H9 (cell line): ENCODE data around the gene CMTM4. TPM values are rescaled to one million over a fixed set of nuclear protein-coding genes. Genes with fewer than 3 reads are reported as not detected.

ENCODE experiments used
- DNase-seq: peaks from one replicate; pipeline ENCODE4 v3.0.0-alpha.2; 2017
- H2AFZ ChIP-seq: one replicate; pipeline ENCODE4 v1.6.1; 2013; ENCODE audit warnings: mild to moderate bottlenecking, low read length, control low read depth, moderate library complexity
- H2AK5ac ChIP-seq: 2 replicates; pipeline ENCODE4 v1.6.1; 2013; ENCODE audit warnings: low read length, control low read depth, mixed read lengths; ENCODE audit not compliant: insufficient read length
- H2BK120ac ChIP-seq: one replicate; pipeline ENCODE4 v1.6.1; 2013; ENCODE audit warnings: low read depth, mild to moderate bottlenecking, low read length, control low read depth, inconsistent platforms; ENCODE audit not compliant: poor library complexity, severe bottlenecking
- H2BK12ac ChIP-seq: 2 replicates; pipeline ENCODE4 v1.6.1; 2013; ENCODE audit warnings: low read length, control low read depth, mixed read lengths, low read depth; ENCODE audit not compliant: insufficient read length
- H2BK15ac ChIP-seq: 2 replicates; pipeline ENCODE4 v1.6.1; 2013; ENCODE audit warnings: low read depth, low read length, control low read depth
- H2BK20ac ChIP-seq: one replicate; pipeline ENCODE4 v1.6.1; 2013; ENCODE audit warnings: low read depth, mild to moderate bottlenecking, low read length, control low read depth, inconsistent platforms; ENCODE audit not compliant: poor library complexity, severe bottlenecking
- H2BK5ac ChIP-seq: 2 replicates; pipeline ENCODE4 v1.6.1; 2013; ENCODE audit warnings: low read length, control low read depth, mixed read lengths; ENCODE audit not compliant: insufficient read length
- H3K14ac ChIP-seq: 2 replicates; pipeline ENCODE4 v1.6.1; 2013; ENCODE audit warnings: low read length, control low read depth; ENCODE audit not compliant: insufficient read depth
- H3K18ac ChIP-seq: 2 replicates; pipeline ENCODE4 v1.6.1; 2013; ENCODE audit warnings: low read depth, mild to moderate bottlenecking, mixed read lengths, low read length, control low read depth; ENCODE audit not compliant: insufficient read length
- H3K23ac ChIP-seq: 2 replicates; pipeline ENCODE4 v1.6.1; 2013; ENCODE audit warnings: low read length, control low read depth, mixed read lengths, low read depth; ENCODE audit not compliant: insufficient read length
- H3K23me2 ChIP-seq: 2 replicates; pipeline ENCODE4 v1.6.1; 2013; ENCODE audit warnings: low read depth, mild to moderate bottlenecking, mixed read lengths, low read length, control low read depth; ENCODE audit not compliant: insufficient read length, poor library complexity, severe bottlenecking
- H3K27ac ChIP-seq: 2 replicates; pipeline ENCODE4 v1.5.1; 2013; ENCODE audit warnings: low read length, control low read depth, mixed read lengths, low read depth; ENCODE audit not compliant: insufficient read length
- H3K27me3 ChIP-seq: 2 replicates; pipeline ENCODE4 v1.6.1; 2013; ENCODE audit warnings: low read length, control low read depth, inconsistent platforms; ENCODE audit not compliant: insufficient read depth
- H3K4ac ChIP-seq: 2 replicates; pipeline ENCODE4 v1.6.1; 2013; ENCODE audit warnings: low read depth, mild to moderate bottlenecking, control low read depth, inconsistent platforms, low read length, moderate library complexity
- H3K4me1 ChIP-seq: 2 replicates; pipeline ENCODE4 v1.6.1; 2013; ENCODE audit warnings: low read length, control low read depth, inconsistent platforms; ENCODE audit not compliant: insufficient read depth
- H3K4me2 ChIP-seq: 2 replicates; pipeline ENCODE4 v1.6.1; 2013; ENCODE audit warnings: low read length, control low read depth, mixed read lengths; ENCODE audit not compliant: insufficient read length, insufficient read depth
- H3K56ac ChIP-seq: 2 replicates; pipeline ENCODE4 v1.6.1; 2013; ENCODE audit warnings: low read depth, mild to moderate bottlenecking, mixed read lengths, low read length, control low read depth; ENCODE audit not compliant: insufficient read length
- H3K79me1 ChIP-seq: 2 replicates; pipeline ENCODE4 v1.6.1; 2013; ENCODE audit warnings: low read depth, mild to moderate bottlenecking, moderate library complexity, low read length, control low read depth, inconsistent platforms; ENCODE audit not compliant: insufficient read depth, poor library complexity, severe bottlenecking
- H3K79me2 ChIP-seq: 2 replicates; pipeline ENCODE4 v1.6.1; 2013; ENCODE audit warnings: low read length, control low read depth, inconsistent platforms; ENCODE audit not compliant: insufficient read depth
- H3K9ac ChIP-seq: 2 replicates; pipeline ENCODE4 v1.6.1; 2013; ENCODE audit warnings: low read length, control low read depth, mixed read lengths; ENCODE audit not compliant: insufficient read length; ENCODE audit errors: extremely low read depth
- H3K9me3 ChIP-seq: one replicate; pipeline ENCODE4 v1.6.1; 2013; ENCODE audit warnings: low read depth, low read length, inconsistent platforms; ENCODE audit not compliant: control insufficient read depth
- H3T11ph ChIP-seq: one replicate; pipeline ENCODE4 v1.6.1; 2013; ENCODE audit warnings: mild to moderate bottlenecking, low read length, control low read depth, inconsistent platforms
- H4K20me1 ChIP-seq: one replicate; pipeline ENCODE4 v1.6.1; 2013; ENCODE audit not compliant: control insufficient read depth, insufficient read length, insufficient read depth
- H4K5ac ChIP-seq: 2 replicates; pipeline ENCODE4 v1.6.1; 2013; ENCODE audit warnings: low read depth, mild to moderate bottlenecking, mixed read lengths, low read length, control low read depth; ENCODE audit not compliant: insufficient read length
- H4K8ac ChIP-seq: replicated peaks from 2 replicates; pipeline ENCODE4 v1.6.1; 2013; ENCODE audit warnings: low read length, control low read depth, mixed read lengths, low read depth; ENCODE audit not compliant: insufficient read length
- H4K91ac ChIP-seq: 2 replicates; pipeline ENCODE4 v1.6.1; 2013; ENCODE audit warnings: low read depth, mild to moderate bottlenecking, moderate library complexity, mixed read lengths, low read length, control low read depth; ENCODE audit not compliant: insufficient read length
- H3K27ac Mint-ChIP-seq, 3 experiments: 2 replicates in 2 of 3; 3 replicates in 1 of 3; pipeline ENCODE4 v1.8.0; 2020 to 2021; ENCODE audit warnings: mixed read lengths in 3 of 3, mild to moderate bottlenecking in 1 of 3, moderate library complexity in 1 of 3
- H3K27me3 Mint-ChIP-seq: 2 replicates; pipeline ENCODE4 v1.8.0; 2021; ENCODE audit warnings: low read depth, mild to moderate bottlenecking, moderate library complexity, mixed read lengths
- H3K36me3 Mint-ChIP-seq, 3 experiments: 2 replicates in 2 of 3; 3 replicates in 1 of 3; pipeline ENCODE4 v1.8.0; 2020 to 2021; ENCODE audit warnings: low read depth in 3 of 3, mixed read lengths in 3 of 3; ENCODE audit not compliant: insufficient read depth in 1 of 3
- H3K4me1 Mint-ChIP-seq, 2 experiments: 2 replicates each; pipeline ENCODE4 v1.8.0; 2020; ENCODE audit warnings: mixed read lengths in 2 of 2
- H3K4me3 Mint-ChIP-seq, 2 experiments: 2 replicates in 1 of 2; 3 replicates in 1 of 2; pipeline ENCODE4 v1.8.0; 2020 to 2021; ENCODE audit warnings: mild to moderate bottlenecking in 2 of 2, mixed read lengths in 2 of 2, moderate library complexity in 1 of 2
- H3K9me3 Mint-ChIP-seq, 2 experiments: 2 replicates in 1 of 2; 3 replicates in 1 of 2; pipeline ENCODE4 v1.8.0; 2020; ENCODE audit warnings: mild to moderate bottlenecking in 2 of 2, mixed read lengths in 2 of 2, moderate library complexity in 1 of 2
- CTCF ChIP-seq: fragments of 200-600 bp; sonication (generic); conservative IDR thresholded peaks from 3 replicates; pipeline ENCODE4 v1.8.0; 2021; ENCODE audit warnings: antibody characterized with exemption, mild to moderate bottlenecking
- WGBS: extraction: QIAGEN DNeasy Blood & Tissue Kit; methylation state at CpG from one replicate; pipeline ENCODE4 v1.1.7; 2013; ENCODE audit warnings: missing lambda C conversion rate, low lambda C conversion rate, mixed read lengths; ENCODE audit not compliant: insufficient read length; ENCODE audit errors: extremely low coverage; 5-methylcytosine and 5-hydroxymethylcytosine counted together
- total RNA-seq: library from RNA; stranded (reverse); gene quantifications from 2 replicates; pipeline ENCODE4 v1.2.1, GENCODE V29; 2021

Gene CMTM4
- total RNA-seq, 1 experiment from 2014 or later = 40.5 TPM

GRCh38 chr16:66574531-66574930 is 122.0 kb downstream of the CMTM4 start:
- H2BK12ac ChIP-seq = no peak overlapping the region
- no peak overlapping the region for H4K91ac ChIP-seq
- H3K23me2 ChIP-seq = no peaks in the 10 kb centered on the region
- H3K23ac ChIP-seq = no peak overlapping the region
- peaks cover 26% of the 10 kb centered on the region for H3K27me3 Mint-ChIP-seq
- no peak overlapping the region for H2BK120ac ChIP-seq
- no peak overlapping the region for H3K4me3 Mint-ChIP-seq
- no peak overlapping the region for H3K18ac ChIP-seq
- peaks cover 13% of the 10 kb centered on the region; the same call in 1 of the 2 replicates for H3K27me3 ChIP-seq
- no peak overlapping the region for H3K4ac ChIP-seq
- H2AK5ac ChIP-seq = no peak overlapping the region
- no peaks in the 10 kb centered on the region for H3K9me3 Mint-ChIP-seq
- H3K27ac ChIP-seq = no peak overlapping the region
- H2BK5ac ChIP-seq = no peak overlapping the region
- no peak overlapping the region for H3K56ac ChIP-seq
- H3K79me2 ChIP-seq = no peaks in the 10 kb centered on the region
- no peaks in the 10 kb centered on the region for H3K4me1 ChIP-seq
- H2BK20ac ChIP-seq = no peak overlapping the region
- no peak overlapping the region for H3T11ph ChIP-seq
- peaks cover 6 to 7% of the 10 kb centered on the region in 2 experiments for H3K4me1 Mint-ChIP-seq
- no peaks in the 10 kb centered on the region for H3K36me3 Mint-ChIP-seq
- no peak overlapping the region for H2BK15ac ChIP-seq
- TF ChIP-seq CTCF = no peak
- no peak overlapping the region for H3K27ac Mint-ChIP-seq
- no peak overlapping the region for H3K14ac ChIP-seq
- no peak overlapping the region for H4K8ac ChIP-seq
- H3K9me3 ChIP-seq = no peaks in the 10 kb centered on the region
- H3K79me1 ChIP-seq = no peaks in the 10 kb centered on the region
- no CpG with 5 or more reads among the region's 3 CpGs for WGBS
- DNase-seq = no peak
- H3K9ac ChIP-seq = no peak overlapping the region
- H2AFZ ChIP-seq = no peak overlapping the region
- no peak overlapping the region for H3K4me2 ChIP-seq
- H4K20me1 ChIP-seq = no peaks in the 10 kb centered on the region
- no peak overlapping the region for H4K5ac ChIP-seq
